Measurements from ENCODE around the gene POLR3H. TPM values are rescaled to one million over a fixed set of nuclear protein-coding genes. Genes with fewer than 3 reads are reported as not detected.
A peak's percentile ranks its signal among the peaks of the same experiment; 100 is the strongest.

POLR3H gene
- total RNA-seq, 1 donor from 2014 or later, result 15.2 TPM

DNA sequence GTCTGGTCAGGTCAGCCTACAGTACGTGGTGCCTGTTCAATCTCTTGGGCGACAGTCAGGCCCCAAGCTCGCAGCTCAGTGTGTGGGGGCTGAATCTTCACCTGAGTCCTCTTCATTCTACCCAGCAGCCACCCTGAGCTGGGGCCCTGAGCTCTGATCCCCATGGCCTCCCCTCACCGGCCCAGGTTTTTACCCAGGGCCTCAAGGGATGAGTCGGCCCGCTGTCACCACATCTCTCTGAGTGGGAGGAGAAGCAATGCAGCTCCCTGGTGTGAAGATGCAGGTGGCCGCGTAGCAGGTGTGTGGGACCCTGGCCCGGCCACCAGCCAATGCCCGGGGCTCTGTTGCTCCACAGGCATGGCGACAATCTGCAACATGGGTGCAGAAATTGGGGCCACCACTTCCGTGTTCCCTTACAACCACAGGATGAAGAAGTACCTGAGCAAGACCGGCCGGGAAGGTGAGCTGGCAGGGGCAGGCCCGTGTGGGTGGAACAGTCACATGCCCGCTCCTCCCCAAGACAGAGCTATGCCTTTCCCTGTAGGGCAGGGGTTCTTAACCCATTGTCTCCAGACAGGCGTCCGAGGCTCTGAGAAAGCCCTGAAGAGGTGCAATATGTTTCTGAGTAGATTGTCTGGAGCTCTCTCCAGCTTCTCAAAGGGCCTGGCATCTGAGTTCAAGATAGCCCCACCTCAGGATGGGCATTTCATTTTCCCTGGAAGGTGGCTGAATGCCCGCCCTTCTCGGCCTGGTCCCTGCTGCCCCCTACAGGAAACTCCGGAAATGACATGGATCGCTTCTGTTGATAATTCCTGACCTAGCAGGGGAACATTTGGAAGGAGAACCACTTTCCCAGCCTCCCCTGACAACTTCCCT lies 26.9 kb downstream of the POLR3H start:
- no peak overlapping the region for H3K4me3 ChIP-seq
- peak; percentile 71 for DNase-seq (ENCODE audit: low spot score)
- Mint-ChIP-seq H3K4me1 (peaks cover 15% of the 10 kb centered on the region), H3K4me3 (no peak overlapping the region), H3K27ac (no peak overlapping the region), H3K27me3 (ENCODE audit: insufficient read depth, low read depth) (peaks cover 4% of the 10 kb centered on the region), H3K9me3 (no peaks in the 10 kb centered on the region), H3K36me3 (peaks cover 7% of the 10 kb centered on the region)
- H3K9ac ChIP-seq, result no peak overlapping the region
- H3K79me2 ChIP-seq (ENCODE audit: low read depth), result no peaks in the 10 kb centered on the region
- H3F3A ChIP-seq (ENCODE audit: low read depth), result peaks cover 4% of the 10 kb centered on the region
- no peaks in the 10 kb centered on the region for H3K9me3 ChIP-seq (ENCODE audit: low read depth)
- no peaks in the 10 kb centered on the region for H4K20me1 ChIP-seq (ENCODE audit: low read depth)
- H3K36me3 ChIP-seq, result no peaks in the 10 kb centered on the region
- H3K27me3 ChIP-seq, result no peaks in the 10 kb centered on the region
- no peak overlapping the region for H3K27ac ChIP-seq
- TF ChIP-seq, protein P1, sequence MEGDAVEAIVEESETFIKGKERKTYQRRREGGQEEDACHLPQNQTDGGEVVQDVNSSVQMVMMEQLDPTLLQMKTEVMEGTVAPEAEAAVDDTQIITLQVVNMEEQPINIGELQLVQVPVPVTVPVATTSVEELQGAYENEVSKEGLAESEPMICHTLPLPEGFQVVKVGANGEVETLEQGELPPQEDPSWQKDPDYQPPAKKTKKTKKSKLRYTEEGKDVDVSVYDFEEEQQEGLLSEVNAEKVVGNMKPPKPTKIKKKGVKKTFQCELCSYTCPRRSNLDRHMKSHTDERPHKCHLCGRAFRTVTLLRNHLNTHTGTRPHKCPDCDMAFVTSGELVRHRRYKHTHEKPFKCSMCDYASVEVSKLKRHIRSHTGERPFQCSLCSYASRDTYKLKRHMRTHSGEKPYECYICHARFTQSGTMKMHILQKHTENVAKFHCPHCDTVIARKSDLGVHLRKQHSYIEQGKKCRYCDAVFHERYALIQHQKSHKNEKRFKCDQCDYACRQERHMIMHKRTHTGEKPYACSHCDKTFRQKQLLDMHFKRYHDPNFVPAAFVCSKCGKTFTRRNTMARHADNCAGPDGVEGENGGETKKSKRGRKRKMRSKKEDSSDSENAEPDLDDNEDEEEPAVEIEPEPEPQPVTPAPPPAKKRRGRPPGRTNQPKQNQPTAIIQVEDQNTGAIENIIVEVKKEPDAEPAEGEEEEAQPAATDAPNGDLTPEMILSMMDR (IDR thresholded peaks at IDR 0.05), result peak; percentile 92
- TF ChIP-seq EZH2 (IDR thresholded peaks at IDR 0.05) (no peak), EZH2phosphoT487 (IDR thresholded peaks at IDR 0.05) (no peak)
- H3K4me2 ChIP-seq, result no peak overlapping the region
- H2AFZ ChIP-seq (replicated peaks), result no peak overlapping the region
- peaks cover 10% of the 10 kb centered on the region for H3K4me1 ChIP-seq

DNA sequence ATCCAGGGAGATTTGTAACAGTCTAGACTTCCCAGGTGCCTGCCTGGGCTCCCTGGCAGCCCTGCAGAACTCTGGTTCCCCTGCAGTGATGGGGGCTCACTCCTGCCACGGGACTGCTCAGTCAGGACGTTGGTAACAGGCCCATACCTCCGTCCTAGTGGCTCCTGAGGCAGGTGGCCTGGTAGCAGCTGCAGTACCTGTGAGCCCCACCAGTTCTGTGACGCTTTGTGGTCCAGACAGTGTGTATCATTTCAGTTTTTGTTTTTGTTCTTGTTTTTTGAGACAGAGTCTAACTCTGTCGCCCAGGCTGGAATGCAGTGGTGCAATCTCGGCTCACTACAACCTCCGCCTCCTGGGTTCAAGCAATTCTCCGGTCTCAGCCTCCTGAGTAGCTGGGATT lies 27.8 kb downstream of the POLR3H start:
- Histone ChIP-seq H3K9me3 (ENCODE audit: low read depth) (no peaks in the 10 kb centered on the region), H3K4me1 (peaks cover 15% of the 10 kb centered on the region), H3K27me3 (no peaks in the 10 kb centered on the region), H3F3A (ENCODE audit: low read depth) (peaks cover 4% of the 10 kb centered on the region), H3K9ac (no peak overlapping the region), H3K4me2 (no peak overlapping the region), H3K79me2 (ENCODE audit: low read depth) (no peaks in the 10 kb centered on the region), H3K4me3 (no peak overlapping the region), H2AFZ (replicated peaks) (no peak overlapping the region), H3K27ac (no peak overlapping the region), H3K36me3 (no peaks in the 10 kb centered on the region), H4K20me1 (ENCODE audit: low read depth) (no peaks in the 10 kb centered on the region)
- H3K4me3 Mint-ChIP-seq, result no peak overlapping the region
- TF ChIP-seq EZH2 (IDR thresholded peaks at IDR 0.05), result no peak
- TF ChIP-seq, protein P1 (IDR thresholded peaks at IDR 0.05), result no peak
- TF ChIP-seq EZH2phosphoT487 (IDR thresholded peaks at IDR 0.05), result no peak
- no peaks in the 10 kb centered on the region for H3K9me3 Mint-ChIP-seq
- peaks cover 7% of the 10 kb centered on the region for H3K36me3 Mint-ChIP-seq
- H3K27ac Mint-ChIP-seq, result no peak overlapping the region
- peaks cover 19% of the 10 kb centered on the region for H3K4me1 Mint-ChIP-seq
- peaks cover 4% of the 10 kb centered on the region for H3K27me3 Mint-ChIP-seq (ENCODE audit: insufficient read depth, low read depth)
- DNase-seq (ENCODE audit: low spot score), result no peak

DNA sequence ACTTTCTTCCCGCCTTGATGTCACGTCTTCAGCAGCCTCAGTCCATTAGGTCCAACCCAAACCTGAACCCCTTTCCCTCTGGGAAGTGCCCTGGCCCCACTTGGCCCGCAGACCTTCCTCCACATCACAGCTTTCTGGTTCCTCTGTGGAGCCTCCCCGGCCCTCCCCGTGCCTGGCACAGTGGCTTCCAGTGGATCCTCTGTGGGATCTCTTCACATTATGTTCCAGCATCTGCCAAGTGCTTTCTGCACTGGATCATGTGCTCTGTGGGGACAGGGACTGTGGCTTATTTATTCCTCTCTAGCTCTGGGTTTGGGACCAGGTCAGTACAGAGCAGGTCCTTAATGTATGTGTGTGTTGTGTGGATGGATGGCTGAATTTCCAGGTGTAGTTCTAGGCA lies 30.9 kb downstream of the POLR3H start:
- H3K36me3 ChIP-seq, result no peaks in the 10 kb centered on the region

More for the DNA sequence above, 30.9 kb downstream of the POLR3H start:
- no peak overlapping the region for H3K4me3 Mint-ChIP-seq
- H3K36me3 Mint-ChIP-seq, result peaks cover 7% of the 10 kb centered on the region
- no peak for DNase-seq (ENCODE audit: low spot score)
- H3K9me3 Mint-ChIP-seq, result no peaks in the 10 kb centered on the region
- no peaks in the 10 kb centered on the region for H3K79me2 ChIP-seq (ENCODE audit: low read depth)
- H3F3A ChIP-seq (ENCODE audit: low read depth), result peaks cover 4% of the 10 kb centered on the region
- no peak overlapping the region for H2AFZ ChIP-seq (replicated peaks)
- H3K4me1 ChIP-seq, result peaks cover 15% of the 10 kb centered on the region
- no peak for TF ChIP-seq EZH2phosphoT487 (IDR thresholded peaks at IDR 0.05)
- TF ChIP-seq EZH2 (IDR thresholded peaks at IDR 0.05), result no peak
- TF ChIP-seq, protein P1 (IDR thresholded peaks at IDR 0.05), result no peak
- peak overlapping the region; percentile 93 for H3K27ac Mint-ChIP-seq
- no peak overlapping the region for H3K9ac ChIP-seq
- H3K4me2 ChIP-seq, result peak overlapping the region; percentile 53
- no peak overlapping the region for H3K4me3 ChIP-seq
- no peak overlapping the region for H3K27ac ChIP-seq
- H3K27me3 Mint-ChIP-seq (ENCODE audit: insufficient read depth, low read depth), result peaks cover 4% of the 10 kb centered on the region
- H3K27me3 ChIP-seq, result no peaks in the 10 kb centered on the region
- H3K4me1 Mint-ChIP-seq, result peaks cover 19% of the 10 kb centered on the region
- H4K20me1 ChIP-seq (ENCODE audit: low read depth), result no peaks in the 10 kb centered on the region
- H3K9me3 ChIP-seq (ENCODE audit: low read depth), result no peaks in the 10 kb centered on the region
